Mucosa of descending colon (tissue), 3 donors: ENCODE measurements around the gene CDK14. TPM values are rescaled to one million over a fixed set of nuclear protein-coding genes. Genes with fewer than 3 reads are reported as not detected.

Experiments
- ATAC-seq: fragments of 200-7000 bp; cut with Tn5 transposase; one replicate; pipeline ENCODE4 v1.9.1; 2020; ENCODE audit warnings: mild to moderate bottlenecking, moderate library complexity
- DNase-seq, 3 donors: peaks; one replicate each; pipeline ENCODE4 v3.0.0-alpha.2; 2020
- H3K36me3 ChIP-seq: fragments of 200-600 bp; one replicate; pipeline ENCODE4 v1.8.0; 2021; ENCODE audit warnings: low read depth, mild to moderate bottlenecking
- H3K4me1 ChIP-seq: fragments of 200-600 bp; one replicate; pipeline ENCODE4 v1.8.0; 2021; ENCODE audit warnings: low read depth, mild to moderate bottlenecking
- H3K4me3 ChIP-seq: fragments of 200-600 bp; one replicate; pipeline ENCODE4 v1.8.0; 2021; ENCODE audit warnings: mild to moderate bottlenecking
- H3K9me3 ChIP-seq: fragments of 200-600 bp; one replicate; pipeline ENCODE4 v1.8.0; 2021; ENCODE audit warnings: mild to moderate bottlenecking
- intact Hi-C, 2 donors: fragments of 100-400 bp; cut with DNase I in 1 of 2; cut with micrococcal nuclease in 1 of 2; formaldehyde crosslinking; loops; one replicate each; pipeline versions ENCODE4 v1.11.0 to v1.11.1; 2022; cut with DNase I, micrococcal nuclease
- total RNA-seq, 3 donors: library from RNA; stranded (reverse); fragmentation: NEBNext Ultra II Directional in 2 of 3; extraction: Animal tissue kit (Norgen Biotek cat#: 25700) in 2 of 3; gene quantifications; one replicate each; pipeline versions ENCODE4 v1.2.1 to v1.2.4, GENCODE V29; 2021 to 2023
- TF ChIP-seq, protein P1 (sequence below): fragments of 200-600 bp; IDR thresholded peaks from one replicate; pipeline ENCODE4 v1.8.0; 2022; ENCODE audit warnings: antibody characterized with exemption, mild to moderate bottlenecking
- donor health status: DM: no; HTN: no; CAD: no; lungs with moderate emphysema.
- donor health status: DM: no; HTN: no; CAD: no.
- donor health status: DM: no; HTN: yes; CAD: no.

CDK14 gene
- total RNA-seq, 3 donors from 2014 or later, result 5.4 to 24.4 (median 5.6) TPM

DNA sequence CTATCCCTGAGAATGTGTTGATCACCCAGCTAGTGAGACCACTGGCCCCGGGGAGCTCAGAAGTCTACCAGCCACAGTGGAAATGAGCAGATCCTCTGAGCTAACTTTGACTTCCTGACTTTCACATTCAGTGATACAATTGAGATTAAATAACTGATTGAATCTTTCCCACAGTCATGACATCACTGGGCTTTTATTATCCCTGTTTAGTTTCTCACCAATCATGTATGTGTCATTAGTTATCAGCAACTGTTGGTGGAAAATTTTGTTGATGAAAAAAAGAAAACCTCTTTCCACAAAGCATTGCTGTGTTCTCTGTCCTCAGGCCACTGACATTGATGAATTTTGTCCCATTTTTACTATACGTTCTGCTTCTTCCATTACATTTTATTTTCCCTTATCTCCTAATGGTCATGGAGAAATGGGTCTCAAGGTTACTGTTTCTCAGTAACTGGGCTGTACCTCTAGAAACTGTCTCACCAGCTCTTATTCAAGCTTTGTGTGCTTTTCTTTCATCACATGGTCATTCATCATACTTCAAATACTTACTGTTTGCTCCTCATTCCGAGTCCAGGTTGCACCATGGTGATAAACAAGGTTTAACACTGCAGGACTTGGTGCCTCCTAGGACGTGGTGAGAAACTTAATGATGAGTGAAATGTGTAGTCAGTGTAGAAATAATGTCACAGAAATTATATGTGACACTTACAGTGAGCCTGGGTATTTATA, 304.7 kb downstream of the CDK14 start:
- ATAC-seq (no peak), DNase-seq (no peak)
- H3K4me1 ChIP-seq, result no peaks in the 10 kb centered on the region
- no peak overlapping the region for H3K4me3 ChIP-seq
- no peaks in the 10 kb centered on the region for H3K9me3 ChIP-seq
- TF ChIP-seq, protein P1, sequence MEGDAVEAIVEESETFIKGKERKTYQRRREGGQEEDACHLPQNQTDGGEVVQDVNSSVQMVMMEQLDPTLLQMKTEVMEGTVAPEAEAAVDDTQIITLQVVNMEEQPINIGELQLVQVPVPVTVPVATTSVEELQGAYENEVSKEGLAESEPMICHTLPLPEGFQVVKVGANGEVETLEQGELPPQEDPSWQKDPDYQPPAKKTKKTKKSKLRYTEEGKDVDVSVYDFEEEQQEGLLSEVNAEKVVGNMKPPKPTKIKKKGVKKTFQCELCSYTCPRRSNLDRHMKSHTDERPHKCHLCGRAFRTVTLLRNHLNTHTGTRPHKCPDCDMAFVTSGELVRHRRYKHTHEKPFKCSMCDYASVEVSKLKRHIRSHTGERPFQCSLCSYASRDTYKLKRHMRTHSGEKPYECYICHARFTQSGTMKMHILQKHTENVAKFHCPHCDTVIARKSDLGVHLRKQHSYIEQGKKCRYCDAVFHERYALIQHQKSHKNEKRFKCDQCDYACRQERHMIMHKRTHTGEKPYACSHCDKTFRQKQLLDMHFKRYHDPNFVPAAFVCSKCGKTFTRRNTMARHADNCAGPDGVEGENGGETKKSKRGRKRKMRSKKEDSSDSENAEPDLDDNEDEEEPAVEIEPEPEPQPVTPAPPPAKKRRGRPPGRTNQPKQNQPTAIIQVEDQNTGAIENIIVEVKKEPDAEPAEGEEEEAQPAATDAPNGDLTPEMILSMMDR, result no peak
- H3K36me3 ChIP-seq, result no peaks in the 10 kb centered on the region
- intact Hi-C loops, result no loop called here

DNA sequence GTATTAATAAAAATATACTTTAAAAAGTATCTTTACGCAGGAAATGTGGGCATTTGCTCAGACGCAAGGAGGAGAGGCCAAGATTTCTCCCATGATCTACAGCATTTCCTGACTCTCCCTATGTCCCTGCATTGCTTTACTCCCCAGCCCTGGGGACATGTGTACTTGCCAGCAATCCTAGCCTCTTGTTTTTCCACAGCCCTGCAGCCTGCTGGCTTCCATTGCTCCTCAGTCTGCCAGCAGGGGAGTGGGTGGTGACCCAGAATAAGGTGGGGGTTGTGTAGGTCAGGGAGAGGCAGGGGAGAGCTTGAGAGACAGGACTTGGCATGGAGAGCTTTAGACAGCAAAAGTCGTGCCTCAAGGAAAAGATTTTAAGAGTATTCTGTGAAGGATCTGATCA, 307.7 kb downstream of the CDK14 start:
- TF ChIP-seq, protein P1, result no peak
- Histone ChIP-seq H3K9me3 (no peaks in the 10 kb centered on the region), H3K36me3 (no peaks in the 10 kb centered on the region), H3K4me1 (no peaks in the 10 kb centered on the region), H3K4me3 (no peak overlapping the region)
- no peak for ATAC-seq
- no peak for DNase-seq
- intact Hi-C loops, result no loop called here

DNA sequence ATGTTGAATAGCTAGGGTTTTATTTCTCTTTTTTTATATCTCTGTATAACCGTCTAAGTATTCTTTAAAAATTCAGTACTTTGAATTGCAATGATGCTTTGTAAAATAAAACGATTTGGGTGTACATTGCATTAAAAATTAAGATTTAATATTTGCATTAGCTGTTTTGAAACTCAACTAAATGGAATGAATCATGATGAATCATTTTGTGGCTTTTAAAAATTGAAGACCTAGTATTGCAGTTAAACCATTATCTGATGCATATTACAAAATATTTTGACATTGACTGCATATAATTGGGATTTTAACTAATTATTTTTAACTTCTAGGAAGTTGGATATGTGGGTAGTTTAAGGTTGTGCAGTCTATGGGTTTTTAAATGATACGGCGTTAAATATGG, 314.0 kb downstream of the CDK14 start:
- TF ChIP-seq, protein P1, result no peak
- H3K4me3 ChIP-seq, result no peak overlapping the region
- no peaks in the 10 kb centered on the region for H3K4me1 ChIP-seq
- no peaks in the 10 kb centered on the region for H3K36me3 ChIP-seq
- H3K9me3 ChIP-seq, result no peaks in the 10 kb centered on the region
- intact Hi-C loops, result no loop called here
- no peak for ATAC-seq
- DNase-seq, result no peak

DNA sequence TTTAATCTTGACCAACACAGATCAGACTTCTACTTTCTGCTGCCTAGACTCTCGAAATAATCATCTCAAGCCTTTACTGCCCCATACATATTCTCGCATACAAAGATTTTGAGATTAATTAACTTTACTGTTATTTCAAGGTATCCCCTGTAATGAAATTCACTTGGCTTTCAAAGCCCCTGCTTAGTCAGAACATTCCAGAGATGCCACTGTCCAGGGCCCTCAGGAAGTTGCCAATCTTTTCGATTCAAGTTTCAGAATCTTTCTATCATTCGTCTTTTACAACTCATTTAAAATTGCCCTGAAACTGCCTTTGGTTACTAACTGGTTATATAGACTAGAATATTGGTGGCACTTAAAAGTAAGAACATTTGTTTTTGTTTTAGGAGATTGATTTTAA, 320.2 kb downstream of the CDK14 start:
- DNase-seq (no peak), ATAC-seq (no peak)
- TF ChIP-seq, protein P1, result no peak
- Histone ChIP-seq H3K9me3 (no peaks in the 10 kb centered on the region), H3K4me1 (no peaks in the 10 kb centered on the region), H3K36me3 (no peaks in the 10 kb centered on the region), H3K4me3 (no peak overlapping the region)
- intact Hi-C loops, result no loop called here

DNA sequence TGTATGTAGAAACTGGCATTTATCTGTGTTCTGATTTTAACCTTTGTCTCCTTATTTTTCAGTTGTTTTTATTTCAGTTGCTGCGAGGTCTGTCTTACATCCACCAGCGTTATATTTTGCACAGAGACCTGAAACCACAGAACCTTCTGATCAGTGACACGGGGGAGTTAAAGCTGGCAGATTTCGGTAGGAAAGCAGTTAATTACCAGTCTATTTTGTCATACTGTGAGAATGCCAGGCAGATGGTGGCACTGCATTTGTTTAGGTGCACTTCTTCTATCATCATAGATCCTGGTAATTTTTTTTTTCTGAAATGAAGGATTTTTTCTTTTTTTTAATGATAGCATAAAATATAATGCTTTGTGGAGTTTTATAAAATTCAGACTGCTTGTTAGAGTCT, 321.4 kb downstream of the CDK14 start:
- no peak for DNase-seq
- TF ChIP-seq, protein P1, result no peak
- Histone ChIP-seq H3K36me3 (no peaks in the 10 kb centered on the region), H3K4me3 (no peak overlapping the region), H3K9me3 (no peaks in the 10 kb centered on the region), H3K4me1 (no peaks in the 10 kb centered on the region)
- no peak for ATAC-seq
- intact Hi-C loops, result no loop called here

DNA sequence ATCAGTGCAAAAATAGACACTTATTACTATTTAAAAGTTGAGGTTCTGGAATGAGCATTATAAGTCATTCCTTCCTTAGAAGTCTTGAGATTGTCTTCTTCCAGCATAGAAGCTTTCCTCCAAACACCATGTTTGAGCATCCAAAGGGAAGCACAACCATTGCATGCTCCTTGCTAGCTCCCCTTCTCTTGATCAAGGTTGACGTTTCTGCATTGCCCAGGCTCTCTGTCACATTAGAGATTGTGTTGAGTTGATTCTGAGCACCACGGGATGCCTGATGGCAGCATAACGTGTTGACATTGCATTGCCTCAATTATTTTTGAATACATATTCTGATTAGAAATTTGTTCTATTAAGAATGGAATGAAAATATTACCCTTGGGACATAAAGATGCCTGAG, 322.2 kb downstream of the CDK14 start:
- no peak for ATAC-seq

More for the DNA sequence above, 322.2 kb downstream of the CDK14 start:
- Histone ChIP-seq H3K4me3 (no peak overlapping the region), H3K9me3 (no peaks in the 10 kb centered on the region), H3K4me1 (no peaks in the 10 kb centered on the region), H3K36me3 (no peaks in the 10 kb centered on the region)
- DNase-seq, result no peak
- TF ChIP-seq, protein P1, result no peak
- intact Hi-C loops, result no loop called here
